Measurements from ENCODE around the gene LHFPL3.

- TF ChIP-seq CTCF (IDR thresholded peaks at IDR 0.05; ENCODE audit: borderline replicate concordance, extremely low read depth, low read length, poor library complexity, severe bottlenecking) (no peak), EZH2 (IDR thresholded peaks at IDR 0.05; ENCODE audit: borderline replicate concordance, low read depth, low read length, severe bottlenecking) (no peak)
Observed at GRCh38 chr7:104480529-104480928, 152.1 kb downstream of the LHFPL3 start.
